ENCODE data around the gene THAP10.
"Not testable (repeated sequence)": the region's sequence is repeated elsewhere in the genome, so short reads cannot be mapped to it uniquely, and the experiment has no call there.

Gene THAP10

GRCh38 chr15:70859998-70860397 is 32.2 kb downstream of the THAP10 start:
- Histone ChIP-seq H3K27me3 (ENCODE audit: insufficient read depth, low read length) (peaks cover 14% of the 10 kb centered on the region; the same call in 1 of the 2 replicates), H3K27ac (ENCODE audit: low read depth, low read length) (no peak overlapping the region), H3K9me3 (ENCODE audit: insufficient read depth, low read depth, low read length) (no peaks in the 10 kb centered on the region), H3K4me3 (ENCODE audit: low read length) (no peak overlapping the region), H3K36me3 (ENCODE audit: insufficient read depth, low read length) (no peaks in the 10 kb centered on the region), H3K4me1 (ENCODE audit: insufficient read depth, low read length) (no peaks in the 10 kb centered on the region), H3K9ac (ENCODE audit: low read depth, low read length) (no peak overlapping the region)
- WGBS: 88% methylated on average over 11 of the region's 11 CpGs

DNA sequence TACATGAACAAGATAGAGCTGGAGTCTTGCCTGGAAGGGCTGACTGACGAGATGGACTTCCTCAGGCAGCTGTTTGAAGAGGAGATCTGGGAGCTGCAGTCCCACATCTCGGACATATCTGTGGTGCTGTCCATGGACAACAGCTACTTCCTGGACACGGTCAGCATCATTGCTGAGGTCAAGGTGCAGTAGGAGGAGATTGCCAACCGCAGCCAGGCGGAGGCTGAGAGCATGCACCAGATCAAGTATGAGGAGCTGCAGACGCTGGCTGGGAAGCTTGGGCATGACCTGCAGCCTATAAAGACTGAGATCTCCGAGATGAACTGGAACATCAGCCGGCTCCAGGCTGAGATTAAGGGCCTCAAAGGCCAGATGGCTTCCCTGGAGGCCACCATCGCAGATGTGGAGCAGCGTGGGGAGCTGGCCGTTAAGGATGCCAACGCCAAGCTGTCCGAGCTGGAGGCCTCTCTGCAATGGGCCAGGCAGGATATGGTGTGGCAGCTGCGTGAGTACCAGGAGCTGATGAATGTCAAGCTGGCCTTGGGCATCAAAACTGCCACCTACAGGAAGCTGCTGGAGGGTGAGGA is 32.8 kb downstream of the THAP10 start:
- no peaks in the 10 kb centered on the region for H3K4me1 ChIP-seq (ENCODE audit: insufficient read depth, low read length)
- peaks cover 16% of the 10 kb centered on the region; the same call in 1 of the 2 replicates for H3K27me3 ChIP-seq (ENCODE audit: insufficient read depth, low read length)
- no peaks in the 10 kb centered on the region for H3K9me3 ChIP-seq (ENCODE audit: insufficient read depth, low read depth, low read length)
- H3K27ac ChIP-seq (ENCODE audit: low read depth, low read length): no peak overlapping the region
- no peak overlapping the region for H3K4me3 ChIP-seq (ENCODE audit: low read length)
- WGBS: 93% methylated on average over 14 of the region's 14 CpGs
- H3K36me3 ChIP-seq (ENCODE audit: insufficient read depth, low read length): no peaks in the 10 kb centered on the region
- no peak overlapping the region for H3K9ac ChIP-seq (ENCODE audit: low read depth, low read length)

DNA sequence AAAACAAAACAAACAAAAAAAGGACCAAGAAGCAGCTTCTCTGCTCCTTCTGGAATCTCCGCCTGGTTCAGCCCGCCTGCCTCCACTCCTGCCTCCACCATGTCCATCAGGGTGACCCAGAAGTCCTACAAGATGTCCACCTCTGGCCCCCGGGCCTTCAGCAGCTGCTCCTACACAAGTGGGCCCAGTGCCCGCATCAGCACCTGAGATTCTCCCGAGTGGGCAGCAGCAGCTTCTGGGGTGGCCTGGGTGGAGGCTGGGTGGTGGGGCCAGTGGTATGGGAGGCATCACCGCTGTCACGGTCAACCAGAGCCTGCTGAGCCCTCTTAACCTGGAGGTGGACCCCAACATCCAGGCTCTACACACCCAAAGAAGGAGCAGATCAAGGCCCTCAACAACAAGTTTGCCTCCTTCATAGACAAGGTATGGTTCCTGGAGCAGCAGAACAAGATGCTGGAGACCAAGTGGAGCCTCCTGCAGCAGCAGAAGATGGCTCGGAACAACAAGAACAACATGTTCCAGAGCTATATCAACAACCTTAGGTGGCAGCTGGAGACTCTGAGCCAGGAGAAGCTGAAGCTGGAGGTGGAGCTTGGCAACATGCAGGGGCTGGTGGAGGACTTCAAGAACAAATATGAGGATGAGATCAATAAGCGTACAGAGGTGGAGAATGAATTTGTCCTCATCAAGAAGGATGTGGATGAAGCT is 33.5 kb downstream of the THAP10 start:
- WGBS: 93% methylated on average over 9 of the region's 9 CpGs
- not testable (repeated sequence) for H3K9ac ChIP-seq (ENCODE audit: low read depth, low read length); H3K4me1 ChIP-seq (ENCODE audit: insufficient read depth, low read length); H3K9me3 ChIP-seq (ENCODE audit: insufficient read depth, low read depth, low read length); H3K4me3 ChIP-seq (ENCODE audit: low read length); H3K27ac ChIP-seq (ENCODE audit: low read depth, low read length); H3K36me3 ChIP-seq (ENCODE audit: insufficient read depth, low read length)
- H3K27me3 ChIP-seq (ENCODE audit: insufficient read depth, low read length): peaks cover 16% of the 10 kb centered on the region; the same call in 1 of the 2 replicates

- Histone ChIP-seq H3K27ac (ENCODE audit: low read depth, low read length) (no peak overlapping the region), H3K27me3 (ENCODE audit: insufficient read depth, low read length) (peaks cover 16% of the 10 kb centered on the region; the same call in 1 of the 2 replicates), H3K9me3 (ENCODE audit: insufficient read depth, low read depth, low read length) (no peaks in the 10 kb centered on the region), H3K36me3 (ENCODE audit: insufficient read depth, low read length) (no peaks in the 10 kb centered on the region), H3K4me1 (ENCODE audit: insufficient read depth, low read length) (peaks cover 2% of the 10 kb centered on the region), H3K4me3 (ENCODE audit: low read length) (no peak overlapping the region), H3K9ac (ENCODE audit: low read depth, low read length) (no peak overlapping the region)
- WGBS: 92% methylated on average over 2 of the region's 3 CpGs
Measured at GRCh38 chr15:70857562-70858285, 34.5 kb downstream of the THAP10 start.

GRCh38 chr15:70856884-70857561 is 35.2 kb downstream of the THAP10 start:
- Histone ChIP-seq H3K4me3 (ENCODE audit: low read length) (no peak overlapping the region), H3K9me3 (ENCODE audit: insufficient read depth, low read depth, low read length) (no peaks in the 10 kb centered on the region), H3K27me3 (ENCODE audit: insufficient read depth, low read length) (peaks cover 16% of the 10 kb centered on the region; the same call in 1 of the 2 replicates), H3K27ac (ENCODE audit: low read depth, low read length) (no peak overlapping the region), H3K9ac (ENCODE audit: low read depth, low read length) (no peak overlapping the region), H3K36me3 (ENCODE audit: insufficient read depth, low read length) (no peaks in the 10 kb centered on the region), H3K4me1 (ENCODE audit: insufficient read depth, low read length) (peaks cover 6% of the 10 kb centered on the region)
- WGBS: 88% methylated on average over 5 of the region's 5 CpGs

- no peak overlapping the region for H3K27ac ChIP-seq (ENCODE audit: low read depth, low read length)
- no peaks in the 10 kb centered on the region for H3K9me3 ChIP-seq (ENCODE audit: insufficient read depth, low read depth, low read length)
- H3K4me3 ChIP-seq (ENCODE audit: low read length): no peak overlapping the region
- no peak overlapping the region for H3K9ac ChIP-seq (ENCODE audit: low read depth, low read length)
- WGBS: 91% methylated on average over 6 of the region's 7 CpGs
- H3K36me3 ChIP-seq (ENCODE audit: insufficient read depth, low read length): peaks cover 4% of the 10 kb centered on the region; the same call in 1 of the 2 replicates
- peaks cover 16% of the 10 kb centered on the region; the same call in 1 of the 2 replicates for H3K27me3 ChIP-seq (ENCODE audit: insufficient read depth, low read length)
- peaks cover 6% of the 10 kb centered on the region for H3K4me1 ChIP-seq (ENCODE audit: insufficient read depth, low read length)
Measured at GRCh38 chr15:70856177-70856883, 35.9 kb downstream of the THAP10 start.

- Histone ChIP-seq H3K27me3 (ENCODE audit: insufficient read depth, low read length) (peaks cover 16% of the 10 kb centered on the region; the same call in 1 of the 2 replicates), H3K9ac (ENCODE audit: low read depth, low read length) (no peak overlapping the region), H3K36me3 (ENCODE audit: insufficient read depth, low read length) (peaks cover 10% of the 10 kb centered on the region; the same call in 1 of the 2 replicates), H3K9me3 (ENCODE audit: insufficient read depth, low read depth, low read length) (no peaks in the 10 kb centered on the region), H3K27ac (ENCODE audit: low read depth, low read length) (no peak overlapping the region), H3K4me3 (ENCODE audit: low read length) (no peak overlapping the region), H3K4me1 (ENCODE audit: insufficient read depth, low read length) (peaks cover 6% of the 10 kb centered on the region)
- WGBS: 89% methylated on average over 2 of the region's 2 CpGs
Measured at GRCh38 chr15:70855764-70856163, 36.5 kb downstream of the THAP10 start.

DNA sequence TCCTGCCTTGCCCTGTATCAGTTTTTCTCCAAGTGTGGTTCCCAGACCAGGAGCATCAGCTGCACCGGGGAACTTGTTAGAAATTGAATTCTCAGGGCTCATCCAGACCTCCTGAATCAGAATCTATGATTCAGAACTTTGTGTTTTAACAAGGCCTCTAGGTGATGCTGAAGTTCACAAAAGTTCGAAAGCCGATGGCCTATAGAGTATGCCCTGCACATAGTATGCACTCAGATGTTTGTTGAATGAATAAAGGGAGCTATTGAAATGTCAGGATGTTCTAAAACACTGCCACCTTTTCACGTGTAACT is 37.6 kb downstream of the THAP10 start:
- Histone ChIP-seq H3K4me3 (ENCODE audit: low read length) (peak overlapping the region; percentile 74), H3K27me3 (ENCODE audit: insufficient read depth, low read length) (peaks cover 16% of the 10 kb centered on the region; the same call in 1 of the 2 replicates), H3K9ac (ENCODE audit: low read depth, low read length) (0 out of 2 replicates have a peak overlapping the region, but pooled peaks have one; percentile 70), H3K27ac (ENCODE audit: low read depth, low read length) (no peak overlapping the region), H3K4me1 (ENCODE audit: insufficient read depth, low read length) (peaks cover 6% of the 10 kb centered on the region), H3K9me3 (ENCODE audit: insufficient read depth, low read depth, low read length) (no peaks in the 10 kb centered on the region), H3K36me3 (ENCODE audit: insufficient read depth, low read length) (peaks cover 17% of the 10 kb centered on the region; the same call in 1 of the 2 replicates)
- 46% methylated on average over 4 of the region's 4 CpGs for WGBS

- no peaks in the 10 kb centered on the region for H3K9me3 ChIP-seq (ENCODE audit: insufficient read depth, low read depth, low read length)
- peak within 1 kb of the TSS; percentile 78 for H3K9ac ChIP-seq (ENCODE audit: low read depth, low read length)
- peaks cover 17% of the 10 kb centered on the region; the same call in 1 of the 2 replicates for H3K36me3 ChIP-seq (ENCODE audit: insufficient read depth, low read length)
- H3K27ac ChIP-seq (ENCODE audit: low read depth, low read length): no peak within 1 kb of the TSS
- H3K4me3 ChIP-seq (ENCODE audit: low read length): peak within 1 kb of the TSS; percentile 74
- under 1% methylated on average over 78 of the region's 78 CpGs for WGBS
- peaks cover 16% of the 10 kb centered on the region; the same call in 1 of the 2 replicates for H3K27me3 ChIP-seq (ENCODE audit: insufficient read depth, low read length)
- H3K4me1 ChIP-seq (ENCODE audit: insufficient read depth, low read length): peaks cover 6% of the 10 kb centered on the region
Measured at GRCh38 chr15:70853973-70854665, 38.1 kb downstream of the THAP10 start, which contains the start of gene LARP6. LARP6 (minus strand) TSS chr15:70854157; CDS start chr15:70854088, 69 bp downstream.

Data from HUES64 (cell line).